Measurements from ENCODE around the gene ZNF561. TPM values are rescaled to one million over a fixed set of nuclear protein-coding genes. Genes with fewer than 3 reads are reported as not detected.

Gene ZNF561
- total and polyA plus RNA-seq, 9 of the 15 experiments (the other 6 are each of a cell fraction or from before 2014, with no cell fraction given) = 13.9 to 34.9 (median 23.6) TPM

DNA sequence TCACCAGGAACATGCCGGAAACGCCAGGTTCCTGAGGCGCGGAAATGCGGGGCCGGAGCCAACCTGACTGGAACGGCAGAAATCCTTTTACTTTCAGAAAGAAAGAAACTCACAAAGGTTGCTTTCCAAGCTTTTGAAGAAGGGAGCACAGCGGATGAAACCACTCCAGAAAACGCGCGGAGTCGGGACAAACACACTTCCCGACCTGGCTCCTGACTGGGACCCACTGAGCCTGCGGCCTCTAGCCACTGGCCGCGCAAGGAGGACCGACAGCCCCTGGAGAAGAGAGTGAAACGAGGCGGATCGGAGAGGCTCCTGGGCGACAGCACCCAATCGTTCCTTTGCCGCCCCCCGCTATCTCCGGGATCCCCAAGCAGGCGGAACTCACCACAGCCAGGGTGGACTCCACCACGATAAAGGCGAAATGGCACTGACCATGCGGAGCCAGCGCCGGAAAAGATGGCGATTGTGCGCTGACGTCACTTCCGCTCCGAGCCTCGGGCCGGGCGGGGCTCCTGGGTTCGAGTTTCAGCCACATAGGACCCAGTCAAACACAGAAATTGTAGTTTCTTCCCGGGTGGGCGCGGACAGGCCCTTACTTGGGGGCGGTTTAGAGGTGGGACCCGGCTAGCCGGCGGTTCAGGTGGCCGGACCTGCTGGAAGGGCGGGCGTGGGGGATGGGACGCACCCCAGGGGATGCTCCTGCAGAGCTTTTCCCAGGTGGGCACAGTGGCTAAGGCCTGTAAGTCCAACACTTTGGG is 36.8 kb downstream of the ZNF561 start, which contains the start of gene ZNF121 (continued):
- TF ChIP-seq ILK (tag; IDR thresholded peaks at IDR 0.05; ENCODE audit: borderline replicate concordance, low read depth) (no peak), SETDB1 (IDR thresholded peaks at IDR 0.05; ENCODE audit: low read length) (no peak), FIP1L1 (IDR thresholded peaks at IDR 0.05; ENCODE audit: low read depth, low read length, poor library complexity, severe bottlenecking) (no peak), SREBF1 (IDR thresholded peaks at IDR 0.05; ENCODE audit: borderline replicate concordance, low read depth, low read length) (no peak), PBX2 (CRISPR knock-in tag; IDR thresholded peaks at IDR 0.05; ENCODE audit: low read depth) (no peak), PBX2 (tag; conservative IDR thresholded peaks at IDR 0.05; ENCODE audit: low read depth) (no peak), ZNF717 (CRISPR knock-in tag; IDR thresholded peaks at IDR 0.05) (no peak), FOSL1 (tag; conservative IDR thresholded peaks at IDR 0.05) (peak; percentile 57; the same call in 1 of the 2 replicates), POLR2H (tag; IDR thresholded peaks at IDR 0.05; ENCODE audit: low read depth) (0 out of 2 replicates have a peak, but pooled peaks have one; percentile 66), ATF4 (CRISPR knock-in tag; IDR thresholded peaks at IDR 0.05) (no peak), MIER1 (IDR thresholded peaks at IDR 0.05; ENCODE audit: low read depth) (no peak), NFYB (IDR thresholded peaks at IDR 0.05; ENCODE audit: extremely low read depth, insufficient read length) (no peak), ZNF444 (CRISPR knock-in tag; IDR thresholded peaks at IDR 0.05) (no peak), IRF2 (CRISPR knock-in tag; IDR thresholded peaks at IDR 0.05) (no peak), ZC3H11A (IDR thresholded peaks at IDR 0.05; ENCODE audit: low read depth, low read length) (no peak), ZNF121 (CRISPR knock-in tag; conservative IDR thresholded peaks at IDR 0.05) (0 out of 2 replicates have a peak, but pooled peaks have one; percentile 22), SRSF3 (IDR thresholded peaks at IDR 0.05; ENCODE audit: insufficient read depth, low read length) (no peak; the same call in 1 of the 2 replicates), CREB1 (IDR thresholded peaks at IDR 0.05) (peak; percentile 84), CREB1 (CRISPR knock-in tag; IDR thresholded peaks at IDR 0.05) (peak; percentile 94)
- TF ChIP-seq, protein P1, sequence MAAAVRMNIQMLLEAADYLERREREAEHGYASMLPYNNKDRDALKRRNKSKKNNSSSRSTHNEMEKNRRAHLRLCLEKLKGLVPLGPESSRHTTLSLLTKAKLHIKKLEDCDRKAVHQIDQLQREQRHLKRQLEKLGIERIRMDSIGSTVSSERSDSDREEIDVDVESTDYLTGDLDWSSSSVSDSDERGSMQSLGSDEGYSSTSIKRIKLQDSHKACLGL (CRISPR knock-in tag; IDR thresholded peaks at IDR 0.05; ENCODE audit: borderline replicate concordance, poor library complexity, severe bottlenecking) = peak; percentile 67
- TF ChIP-seq, protein P2, sequence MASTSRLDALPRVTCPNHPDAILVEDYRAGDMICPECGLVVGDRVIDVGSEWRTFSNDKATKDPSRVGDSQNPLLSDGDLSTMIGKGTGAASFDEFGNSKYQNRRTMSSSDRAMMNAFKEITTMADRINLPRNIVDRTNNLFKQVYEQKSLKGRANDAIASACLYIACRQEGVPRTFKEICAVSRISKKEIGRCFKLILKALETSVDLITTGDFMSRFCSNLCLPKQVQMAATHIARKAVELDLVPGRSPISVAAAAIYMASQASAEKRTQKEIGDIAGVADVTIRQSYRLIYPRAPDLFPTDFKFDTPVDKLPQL (IDR thresholded peaks at IDR 0.05; ENCODE audit: extremely low read depth, insufficient read length) = no peak
- TF ChIP-seq, protein P3, sequence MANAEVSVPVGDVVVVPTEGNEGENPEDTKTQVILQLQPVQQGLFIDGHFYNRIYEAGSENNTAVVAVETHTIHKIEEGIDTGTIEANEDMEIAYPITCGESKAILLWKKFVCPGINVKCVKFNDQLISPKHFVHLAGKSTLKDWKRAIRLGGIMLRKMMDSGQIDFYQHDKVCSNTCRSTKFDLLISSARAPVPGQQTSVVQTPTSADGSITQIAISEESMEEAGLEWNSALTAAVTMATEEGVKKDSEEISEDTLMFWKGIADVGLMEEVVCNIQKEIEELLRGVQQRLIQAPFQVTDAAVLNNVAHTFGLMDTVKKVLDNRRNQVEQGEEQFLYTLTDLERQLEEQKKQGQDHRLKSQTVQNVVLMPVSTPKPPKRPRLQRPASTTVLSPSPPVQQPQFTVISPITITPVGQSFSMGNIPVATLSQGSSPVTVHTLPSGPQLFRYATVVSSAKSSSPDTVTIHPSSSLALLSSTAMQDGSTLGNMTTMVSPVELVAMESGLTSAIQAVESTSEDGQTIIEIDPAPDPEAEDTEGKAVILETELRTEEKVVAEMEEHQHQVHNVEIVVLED (CRISPR knock-in tag; IDR thresholded peaks at IDR 0.05) = 0 out of 2 replicates have a peak, but pooled peaks have one; percentile 18

Measured in K562 (cell line).